Measurements from ENCODE around the gene ARHGAP15. TPM values are rescaled to one million over a fixed set of nuclear protein-coding genes. Genes with fewer than 3 reads are reported as not detected.

ARHGAP15 gene
- total RNA-seq, 1 experiment from 2014 or later = 0.41 TPM

DNA sequence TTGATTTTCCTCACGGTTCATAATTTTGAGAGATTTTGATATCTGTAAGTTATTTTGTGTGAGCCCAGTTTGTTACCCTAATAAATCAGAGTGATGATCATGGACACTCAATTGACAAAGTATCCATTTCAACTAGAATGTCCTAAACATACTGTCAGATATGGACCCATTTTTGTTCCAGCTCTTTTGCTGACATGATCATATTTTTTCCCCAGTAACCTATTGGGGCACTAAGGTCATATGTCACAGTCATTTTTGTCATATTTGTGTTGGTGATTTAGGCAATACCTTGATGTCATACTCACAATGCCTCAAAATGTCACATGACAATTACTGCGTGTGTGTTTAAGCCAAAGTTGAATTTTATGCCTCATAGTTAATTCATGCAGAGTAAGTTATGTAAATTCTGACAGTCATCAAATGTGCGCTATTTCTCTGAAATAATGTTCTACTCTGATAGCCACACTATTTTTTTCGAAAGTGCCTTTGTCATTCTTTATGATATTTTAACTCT is 218.7 kb downstream of the ARHGAP15 start:
- no peak for DNase-seq (ENCODE audit: low read depth, low spot score)
- Histone ChIP-seq H3K27ac (ENCODE audit: low read length) (no peak overlapping the region), H3K4me3 (ENCODE audit: low read depth in 2 of 2, low read length in 2 of 2) (no peak overlapping the region), H3K36me3 (ENCODE audit: control insufficient read depth, insufficient read depth, low read length) (no peaks in the 10 kb centered on the region), H3K9me3 (ENCODE audit: control insufficient read depth, insufficient read depth, low read depth, low read length) (no peaks in the 10 kb centered on the region), H3K27me3 (ENCODE audit: control insufficient read depth, insufficient read depth, low read length) (no peaks in the 10 kb centered on the region), H3K4me1 (ENCODE audit: control insufficient read depth, insufficient read depth, low read length) (no peaks in the 10 kb centered on the region)
- TF ChIP-seq POLR2AphosphoS5 (IDR thresholded peaks at IDR 0.05; ENCODE audit: low read depth, low read length) (no peak), SIN3A (IDR thresholded peaks at IDR 0.05; ENCODE audit: borderline replicate concordance, insufficient read depth, low read depth, low read length) (no peak), TCF7L2 (IDR thresholded peaks at IDR 0.05; ENCODE audit: low read depth, low read length) (no peak)
- TF ChIP-seq, protein P1, sequence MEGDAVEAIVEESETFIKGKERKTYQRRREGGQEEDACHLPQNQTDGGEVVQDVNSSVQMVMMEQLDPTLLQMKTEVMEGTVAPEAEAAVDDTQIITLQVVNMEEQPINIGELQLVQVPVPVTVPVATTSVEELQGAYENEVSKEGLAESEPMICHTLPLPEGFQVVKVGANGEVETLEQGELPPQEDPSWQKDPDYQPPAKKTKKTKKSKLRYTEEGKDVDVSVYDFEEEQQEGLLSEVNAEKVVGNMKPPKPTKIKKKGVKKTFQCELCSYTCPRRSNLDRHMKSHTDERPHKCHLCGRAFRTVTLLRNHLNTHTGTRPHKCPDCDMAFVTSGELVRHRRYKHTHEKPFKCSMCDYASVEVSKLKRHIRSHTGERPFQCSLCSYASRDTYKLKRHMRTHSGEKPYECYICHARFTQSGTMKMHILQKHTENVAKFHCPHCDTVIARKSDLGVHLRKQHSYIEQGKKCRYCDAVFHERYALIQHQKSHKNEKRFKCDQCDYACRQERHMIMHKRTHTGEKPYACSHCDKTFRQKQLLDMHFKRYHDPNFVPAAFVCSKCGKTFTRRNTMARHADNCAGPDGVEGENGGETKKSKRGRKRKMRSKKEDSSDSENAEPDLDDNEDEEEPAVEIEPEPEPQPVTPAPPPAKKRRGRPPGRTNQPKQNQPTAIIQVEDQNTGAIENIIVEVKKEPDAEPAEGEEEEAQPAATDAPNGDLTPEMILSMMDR (IDR thresholded peaks at IDR 0.05) = no peak
- TF ChIP-seq, protein P2, sequence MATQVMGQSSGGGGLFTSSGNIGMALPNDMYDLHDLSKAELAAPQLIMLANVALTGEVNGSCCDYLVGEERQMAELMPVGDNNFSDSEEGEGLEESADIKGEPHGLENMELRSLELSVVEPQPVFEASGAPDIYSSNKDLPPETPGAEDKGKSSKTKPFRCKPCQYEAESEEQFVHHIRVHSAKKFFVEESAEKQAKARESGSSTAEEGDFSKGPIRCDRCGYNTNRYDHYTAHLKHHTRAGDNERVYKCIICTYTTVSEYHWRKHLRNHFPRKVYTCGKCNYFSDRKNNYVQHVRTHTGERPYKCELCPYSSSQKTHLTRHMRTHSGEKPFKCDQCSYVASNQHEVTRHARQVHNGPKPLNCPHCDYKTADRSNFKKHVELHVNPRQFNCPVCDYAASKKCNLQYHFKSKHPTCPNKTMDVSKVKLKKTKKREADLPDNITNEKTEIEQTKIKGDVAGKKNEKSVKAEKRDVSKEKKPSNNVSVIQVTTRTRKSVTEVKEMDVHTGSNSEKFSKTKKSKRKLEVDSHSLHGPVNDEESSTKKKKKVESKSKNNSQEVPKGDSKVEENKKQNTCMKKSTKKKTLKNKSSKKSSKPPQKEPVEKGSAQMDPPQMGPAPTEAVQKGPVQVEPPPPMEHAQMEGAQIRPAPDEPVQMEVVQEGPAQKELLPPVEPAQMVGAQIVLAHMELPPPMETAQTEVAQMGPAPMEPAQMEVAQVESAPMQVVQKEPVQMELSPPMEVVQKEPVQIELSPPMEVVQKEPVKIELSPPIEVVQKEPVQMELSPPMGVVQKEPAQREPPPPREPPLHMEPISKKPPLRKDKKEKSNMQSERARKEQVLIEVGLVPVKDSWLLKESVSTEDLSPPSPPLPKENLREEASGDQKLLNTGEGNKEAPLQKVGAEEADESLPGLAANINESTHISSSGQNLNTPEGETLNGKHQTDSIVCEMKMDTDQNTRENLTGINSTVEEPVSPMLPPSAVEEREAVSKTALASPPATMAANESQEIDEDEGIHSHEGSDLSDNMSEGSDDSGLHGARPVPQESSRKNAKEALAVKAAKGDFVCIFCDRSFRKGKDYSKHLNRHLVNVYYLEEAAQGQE (IDR thresholded peaks at IDR 0.05; ENCODE audit: insufficient read depth in 1 of 2, low read depth in 2 of 2, low read length in 1 of 2) = no peak
- ChIA-PET POLR2A (no interaction called here), CTCF (no interaction called here)
- ATAC-seq = no peak
- intact Hi-C loops (cut with micrococcal nuclease; ENCODE audit: unreplicated experiment) = no loop called here
- no TSS peak for BruUV-seq (replicated peaks)
- in situ Hi-C loops (cut with HindIII; ENCODE audit: low pct_unique_long_range_greater_than_20kb, low sequenced_read_pairs) = no loop called here

DNA sequence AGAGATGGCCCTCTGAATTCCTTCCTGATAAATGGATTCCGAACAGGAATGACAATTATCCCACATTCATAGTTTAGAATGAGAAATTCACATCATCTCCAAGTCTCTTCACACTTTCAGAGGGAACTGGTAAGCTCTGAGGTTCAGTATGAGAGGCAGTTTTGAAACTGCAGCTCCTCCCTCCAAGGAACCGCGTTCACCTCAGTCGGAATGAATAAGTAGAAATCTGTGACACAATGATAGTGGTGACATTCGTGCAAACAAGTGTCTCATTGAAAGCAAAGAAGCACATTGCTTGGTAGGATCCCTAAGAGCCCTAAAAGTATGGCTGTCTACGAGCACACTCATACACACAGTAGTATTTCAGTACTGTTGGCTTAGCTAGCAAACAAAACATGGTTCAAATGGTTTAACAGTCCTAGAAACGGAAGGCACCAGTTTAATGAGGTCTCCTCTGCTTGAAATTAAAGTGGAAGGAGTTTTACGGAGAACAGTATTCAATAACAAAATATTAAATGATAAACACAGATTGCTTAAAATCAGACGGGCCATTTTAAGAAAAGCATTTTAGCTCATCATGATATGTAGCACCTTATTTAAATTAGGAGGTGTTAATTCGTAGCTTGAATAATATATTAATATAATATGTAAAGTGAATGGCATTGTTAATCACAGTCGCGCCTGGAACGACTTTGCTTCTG is 225.0 kb downstream of the ARHGAP15 start:
- no peaks in the 10 kb centered on the region for H3K4me1 ChIP-seq (ENCODE audit: control insufficient read depth, insufficient read depth, low read length)
- no peak overlapping the region for H3K27ac ChIP-seq (ENCODE audit: low read length)
- ChIA-PET POLR2A (no interaction called here), CTCF (no interaction called here)
- TF ChIP-seq POLR2AphosphoS5 (IDR thresholded peaks at IDR 0.05; ENCODE audit: low read depth, low read length) (no peak), TCF7L2 (IDR thresholded peaks at IDR 0.05; ENCODE audit: low read depth, low read length) (no peak), SIN3A (IDR thresholded peaks at IDR 0.05; ENCODE audit: borderline replicate concordance, insufficient read depth, low read depth, low read length) (no peak)
- TF ChIP-seq, protein P1 (IDR thresholded peaks at IDR 0.05) = no peak
- TF ChIP-seq, protein P2 (IDR thresholded peaks at IDR 0.05; ENCODE audit: insufficient read depth in 1 of 2, low read depth in 2 of 2, low read length in 1 of 2) = no peak
- intact Hi-C loops (cut with micrococcal nuclease; ENCODE audit: unreplicated experiment) (no loop called here), in situ Hi-C loops (cut with HindIII; ENCODE audit: low pct_unique_long_range_greater_than_20kb, low sequenced_read_pairs) (no loop called here)
- DNase-seq (ENCODE audit: low read depth, low spot score) (no peak), ATAC-seq (no peak)
- no TSS peak for BruUV-seq (replicated peaks)
- no peaks in the 10 kb centered on the region for H3K27me3 ChIP-seq (ENCODE audit: control insufficient read depth, insufficient read depth, low read length)
- H3K36me3 ChIP-seq (ENCODE audit: control insufficient read depth, insufficient read depth, low read length) = no peaks in the 10 kb centered on the region
- H3K4me3 ChIP-seq (ENCODE audit: low read depth in 2 of 2, low read length in 2 of 2) = no peak overlapping the region
- H3K9me3 ChIP-seq (ENCODE audit: control insufficient read depth, insufficient read depth, low read depth, low read length) = no peaks in the 10 kb centered on the region
